MM.1S (cell line): ENCODE results near the gene EPB41.

Source experiments
- EZH2 ChIP-seq: fragments of 300-600 bp; sonication (generic); optimal IDR thresholded peaks from 2 replicates; pipeline ENCODE3; 2017; ENCODE audit warnings: low read depth, mild to moderate bottlenecking, antibody characterized with exemption, low read length, mixed read lengths
- TF ChIP-seq, protein P1 (sequence below): fragments of 300-600 bp; sonication (generic); IDR thresholded peaks from 2 replicates; pipeline ENCODE4 v1.5.1; 2016; ENCODE audit warnings: antibody characterized with exemption, low read length, mixed read lengths

DNA sequence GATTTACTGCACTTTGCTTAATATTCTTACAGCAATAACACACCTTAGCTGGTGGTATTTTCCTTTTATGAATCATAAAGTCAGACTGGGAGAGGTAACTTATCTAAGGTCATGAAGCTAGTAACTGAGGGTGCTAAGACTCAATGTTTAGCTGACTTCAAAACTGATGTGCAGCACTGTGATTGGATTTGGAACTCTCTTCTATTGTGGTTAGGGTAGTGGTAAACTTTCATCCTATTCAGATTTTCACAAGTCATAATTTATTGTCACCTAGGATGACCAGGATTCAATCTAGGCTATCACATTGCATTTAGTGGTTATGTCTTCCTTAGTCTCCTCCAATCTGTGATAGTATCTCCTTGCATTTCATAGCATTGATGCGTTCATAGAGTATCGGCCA, 18.9 kb downstream of the EPB41 start:
- TF ChIP-seq, protein P1, sequence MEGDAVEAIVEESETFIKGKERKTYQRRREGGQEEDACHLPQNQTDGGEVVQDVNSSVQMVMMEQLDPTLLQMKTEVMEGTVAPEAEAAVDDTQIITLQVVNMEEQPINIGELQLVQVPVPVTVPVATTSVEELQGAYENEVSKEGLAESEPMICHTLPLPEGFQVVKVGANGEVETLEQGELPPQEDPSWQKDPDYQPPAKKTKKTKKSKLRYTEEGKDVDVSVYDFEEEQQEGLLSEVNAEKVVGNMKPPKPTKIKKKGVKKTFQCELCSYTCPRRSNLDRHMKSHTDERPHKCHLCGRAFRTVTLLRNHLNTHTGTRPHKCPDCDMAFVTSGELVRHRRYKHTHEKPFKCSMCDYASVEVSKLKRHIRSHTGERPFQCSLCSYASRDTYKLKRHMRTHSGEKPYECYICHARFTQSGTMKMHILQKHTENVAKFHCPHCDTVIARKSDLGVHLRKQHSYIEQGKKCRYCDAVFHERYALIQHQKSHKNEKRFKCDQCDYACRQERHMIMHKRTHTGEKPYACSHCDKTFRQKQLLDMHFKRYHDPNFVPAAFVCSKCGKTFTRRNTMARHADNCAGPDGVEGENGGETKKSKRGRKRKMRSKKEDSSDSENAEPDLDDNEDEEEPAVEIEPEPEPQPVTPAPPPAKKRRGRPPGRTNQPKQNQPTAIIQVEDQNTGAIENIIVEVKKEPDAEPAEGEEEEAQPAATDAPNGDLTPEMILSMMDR = no peak
- TF ChIP-seq EZH2 = no peak
